ENCODE measurements around the gene TIMM44. TPM values are rescaled to one million over a fixed set of nuclear protein-coding genes. Genes with fewer than 3 reads are reported as not detected.
A peak's percentile ranks its signal among the peaks of the same experiment; 100 is the strongest.

Gene TIMM44
- 10 to 100 TPM; 42.1 to 53.4 TPM for polyA plus RNA-seq

- Histone ChIP-seq H3K27ac (ENCODE audit: low read depth in 2 of 2, low read length in 1 of 2) (peak within 1 kb of the TSS; percentile 93), H3K4me3 (ENCODE audit: low read depth in 1 of 2, low read length in 2 of 2) (peak within 1 kb of the TSS; percentile 52 to 70), H3K9me3 (ENCODE audit: control insufficient read depth in 2 of 2, insufficient read depth in 1 of 2, low read depth in 1 of 2, low read length in 1 of 2) (no peaks in the 10 kb centered on the region), H3K27me3 (ENCODE audit: control insufficient read depth in 1 of 2, insufficient read depth in 2 of 2, low read length in 2 of 2) (no peaks in the 10 kb centered on the region), H3K4me1 (ENCODE audit: control insufficient read depth in 2 of 2, insufficient read depth in 2 of 2, low read length in 1 of 2) (peaks cover 0 to 5% of the 10 kb centered on the region in 2 donors), H3K36me3 (ENCODE audit: control insufficient read depth in 2 of 2, insufficient read depth in 2 of 2, low read length in 1 of 2) (peaks cover 0 to 10% of the 10 kb centered on the region in 2 donors)
- 0 to 1% methylated on average over 56 of the region's 56 CpGs for WGBS, 2 donors
These were observed at the start of gene TIMM44 for GRCh38 chr19:7943444-7944176. Gene TIMM44, minus strand, starts transcription at chr19:7943666. Its CDS starts 15 bp downstream, at chr19:7943651.

- H3K27me3 ChIP-seq (ENCODE audit: control insufficient read depth in 1 of 2, insufficient read depth in 2 of 2, low read length in 2 of 2): no peaks in the 10 kb centered on the region
- no peak overlapping the region for H3K27ac ChIP-seq (ENCODE audit: low read depth in 2 of 2, low read length in 1 of 2)
These were observed 49.1 kb upstream of the TIMM44 start for GRCh38 chr19:7992575-7992974.

GRCh38 chr19:7989071-7989575, 45.7 kb upstream of the TIMM44 start:
- H3K27me3 ChIP-seq (ENCODE audit: control insufficient read depth in 1 of 2, insufficient read depth in 2 of 2, low read length in 2 of 2): no peaks in the 10 kb centered on the region
- peaks cover 19 to 54% of the 10 kb centered on the region in 2 donors for H3K36me3 ChIP-seq (ENCODE audit: control insufficient read depth in 2 of 2, insufficient read depth in 2 of 2, low read length in 1 of 2)
- no peak overlapping the region for H3K4me3 ChIP-seq (ENCODE audit: low read depth in 1 of 2, low read length in 2 of 2)
- H3K4me1 ChIP-seq (ENCODE audit: control insufficient read depth in 2 of 2, insufficient read depth in 2 of 2, low read length in 1 of 2): peaks cover 4 to 14% of the 10 kb centered on the region in 2 donors
- WGBS, 2 donors: 57 to 72% methylated on average over 12 of the region's 12 CpGs
- peak overlapping the region in 1 of 2 donors; percentile 18 for H3K27ac ChIP-seq (ENCODE audit: low read depth in 2 of 2, low read length in 1 of 2)
- no peaks in the 10 kb centered on the region for H3K9me3 ChIP-seq (ENCODE audit: control insufficient read depth in 2 of 2, insufficient read depth in 1 of 2, low read depth in 1 of 2, low read length in 1 of 2)

More at GRCh38 chr19:7992575-7992974, 49.1 kb upstream of the TIMM44 start:
- Histone ChIP-seq H3K9me3 (ENCODE audit: control insufficient read depth in 2 of 2, insufficient read depth in 1 of 2, low read depth in 1 of 2, low read length in 1 of 2) (no peaks in the 10 kb centered on the region), H3K4me3 (ENCODE audit: low read depth in 1 of 2, low read length in 2 of 2) (no peak overlapping the region), H3K36me3 (ENCODE audit: control insufficient read depth in 2 of 2, insufficient read depth in 2 of 2, low read length in 1 of 2) (peaks cover 12 to 31% of the 10 kb centered on the region in 2 donors), H3K4me1 (ENCODE audit: control insufficient read depth in 2 of 2, insufficient read depth in 2 of 2, low read length in 1 of 2) (peaks cover 0 to 8% of the 10 kb centered on the region in 2 donors)
- 76 to 80% methylated on average over 10 of the region's 10 CpGs for WGBS, 2 donors

GRCh38 chr19:7988307-7988706, 44.8 kb upstream of the TIMM44 start:
- Histone ChIP-seq H3K36me3 (ENCODE audit: control insufficient read depth in 2 of 2, insufficient read depth in 2 of 2, low read length in 1 of 2) (peaks cover 19 to 62% of the 10 kb centered on the region in 2 donors), H3K27ac (ENCODE audit: low read depth in 2 of 2, low read length in 1 of 2) (peak overlapping the region in 1 of 2 donors; percentile 34), H3K9me3 (ENCODE audit: control insufficient read depth in 2 of 2, insufficient read depth in 1 of 2, low read depth in 1 of 2, low read length in 1 of 2) (no peaks in the 10 kb centered on the region), H3K27me3 (ENCODE audit: control insufficient read depth in 1 of 2, insufficient read depth in 2 of 2, low read length in 2 of 2) (no peaks in the 10 kb centered on the region), H3K4me1 (ENCODE audit: control insufficient read depth in 2 of 2, insufficient read depth in 2 of 2, low read length in 1 of 2) (peaks cover 4 to 14% of the 10 kb centered on the region in 2 donors), H3K4me3 (ENCODE audit: low read depth in 1 of 2, low read length in 2 of 2) (no peak overlapping the region)
- 53 to 65% methylated on average over 5 of the region's 5 CpGs for WGBS, 2 donors

- Histone ChIP-seq H3K4me1 (ENCODE audit: control insufficient read depth in 2 of 2, insufficient read depth in 2 of 2, low read length in 1 of 2) (peaks cover 4 to 14% of the 10 kb centered on the region in 2 donors), H3K4me3 (ENCODE audit: low read depth in 1 of 2, low read length in 2 of 2) (no peak overlapping the region), H3K36me3 (ENCODE audit: control insufficient read depth in 2 of 2, insufficient read depth in 2 of 2, low read length in 1 of 2) (peaks cover 19 to 71% of the 10 kb centered on the region in 2 donors), H3K27ac (ENCODE audit: low read depth in 2 of 2, low read length in 1 of 2) (no peak overlapping the region), H3K27me3 (ENCODE audit: control insufficient read depth in 1 of 2, insufficient read depth in 2 of 2, low read length in 2 of 2) (no peaks in the 10 kb centered on the region), H3K9me3 (ENCODE audit: control insufficient read depth in 2 of 2, insufficient read depth in 1 of 2, low read depth in 1 of 2, low read length in 1 of 2) (no peaks in the 10 kb centered on the region)
- WGBS, 2 donors: 66 to 76% methylated on average over 13 to 17 of the region's 17 CpGs
These were observed 43.8 kb upstream of the TIMM44 start for GRCh38 chr19:7987114-7987768.

- 73 to 74% methylated on average over 23 of the region's 23 CpGs for WGBS, 2 donors
- H3K9me3 ChIP-seq (ENCODE audit: control insufficient read depth in 2 of 2, insufficient read depth in 1 of 2, low read depth in 1 of 2, low read length in 1 of 2): no peaks in the 10 kb centered on the region
- peaks cover 4 to 14% of the 10 kb centered on the region in 2 donors for H3K4me1 ChIP-seq (ENCODE audit: control insufficient read depth in 2 of 2, insufficient read depth in 2 of 2, low read length in 1 of 2)
- H3K27me3 ChIP-seq (ENCODE audit: control insufficient read depth in 1 of 2, insufficient read depth in 2 of 2, low read length in 2 of 2): no peaks in the 10 kb centered on the region
- H3K27ac ChIP-seq (ENCODE audit: low read depth in 2 of 2, low read length in 1 of 2): no peak overlapping the region
- H3K36me3 ChIP-seq (ENCODE audit: control insufficient read depth in 2 of 2, insufficient read depth in 2 of 2, low read length in 1 of 2): peaks cover 21 to 76% of the 10 kb centered on the region in 2 donors
- H3K4me3 ChIP-seq (ENCODE audit: low read depth in 1 of 2, low read length in 2 of 2): no peak overlapping the region
These were observed 43.1 kb upstream of the TIMM44 start for GRCh38 chr19:7986321-7987113.

- no peaks in the 10 kb centered on the region for H3K27me3 ChIP-seq (ENCODE audit: control insufficient read depth in 1 of 2, insufficient read depth in 2 of 2, low read length in 2 of 2)
- no peak overlapping the region for H3K4me3 ChIP-seq (ENCODE audit: low read depth in 1 of 2, low read length in 2 of 2)
- WGBS, 2 donors: 85 to 86% methylated on average over 7 of the region's 7 CpGs
- no peak overlapping the region for H3K27ac ChIP-seq (ENCODE audit: low read depth in 2 of 2, low read length in 1 of 2)
- no peaks in the 10 kb centered on the region for H3K9me3 ChIP-seq (ENCODE audit: control insufficient read depth in 2 of 2, insufficient read depth in 1 of 2, low read depth in 1 of 2, low read length in 1 of 2)
- peaks cover 4 to 14% of the 10 kb centered on the region in 2 donors for H3K4me1 ChIP-seq (ENCODE audit: control insufficient read depth in 2 of 2, insufficient read depth in 2 of 2, low read length in 1 of 2)
- H3K36me3 ChIP-seq (ENCODE audit: control insufficient read depth in 2 of 2, insufficient read depth in 2 of 2, low read length in 1 of 2): peaks cover 25 to 72% of the 10 kb centered on the region in 2 donors
These were observed 42.0 kb upstream of the TIMM44 start for GRCh38 chr19:7985481-7985911.

GRCh38 chr19:7983995-7984837, 40.8 kb upstream of the TIMM44 start:
- Histone ChIP-seq H3K36me3 (ENCODE audit: control insufficient read depth in 2 of 2, insufficient read depth in 2 of 2, low read length in 1 of 2) (peaks cover 30 to 78% of the 10 kb centered on the region in 2 donors), H3K27ac (ENCODE audit: low read depth in 2 of 2, low read length in 1 of 2) (no peak overlapping the region), H3K27me3 (ENCODE audit: control insufficient read depth in 1 of 2, insufficient read depth in 2 of 2, low read length in 2 of 2) (no peaks in the 10 kb centered on the region), H3K4me1 (ENCODE audit: control insufficient read depth in 2 of 2, insufficient read depth in 2 of 2, low read length in 1 of 2) (peaks cover 4 to 14% of the 10 kb centered on the region in 2 donors), H3K4me3 (ENCODE audit: low read depth in 1 of 2, low read length in 2 of 2) (no peak overlapping the region), H3K9me3 (ENCODE audit: control insufficient read depth in 2 of 2, insufficient read depth in 1 of 2, low read depth in 1 of 2, low read length in 1 of 2) (no peaks in the 10 kb centered on the region)
- WGBS, 2 donors: 73 to 76% methylated on average over 14 of the region's 14 CpGs
